Subcutaneous adipose tissue (tissue), 4 donors: ENCODE data around the gene DHDH. TPM values are rescaled to one million over a fixed set of nuclear protein-coding genes. Genes with fewer than 3 reads are reported as not detected.

ENCODE experiments used
- CTCF ChIP-seq: fragments of 450-650 bp; IDR thresholded peaks from one replicate; pipeline ENCODE4 v1.5.1; 2016; ENCODE audit warnings: low read depth, mild to moderate bottlenecking, control low read depth, antibody characterized with exemption, moderate library complexity
- total RNA-seq, 4 donors: library from RNA; depleted of rRNA; stranded (reverse); fragments of >200 nt; gene quantifications; one replicate each; pipeline ENCODE4 v1.1.0, GENCODE V29; 2016

Gene DHDH
- total RNA-seq, 4 donors from 2014 or later = 1.1 TPM; not detected in 3

- no peak for TF ChIP-seq CTCF
Observed at GRCh38 chr19:48938256-48938655, 4.8 kb downstream of the DHDH start.

GRCh38 chr19:48940902-48941301 is 7.4 kb downstream of the DHDH start:
- TF ChIP-seq CTCF = no peak

GRCh38 chr19:48943081-48943480 is 9.6 kb downstream of the DHDH start:
- no peak for TF ChIP-seq CTCF

GRCh38 chr19:48945415-48945814 is 11.9 kb downstream of the DHDH start:
- TF ChIP-seq CTCF = no peak

GRCh38 chr19:48945817-48946216 is 12.3 kb downstream of the DHDH start:
- TF ChIP-seq CTCF = no peak

- no peak for TF ChIP-seq CTCF
Observed at GRCh38 chr19:48946463-48947257, 13.2 kb downstream of the DHDH start.

- TF ChIP-seq CTCF = no peak
Observed at GRCh38 chr19:48947258-48947542, 13.7 kb downstream of the DHDH start.
